ENCODE data around the gene RSRC1.

The RSRC1 gene

GRCh38 chr3:158100681-158101080, 9.2 kb upstream of the RSRC1 start:
- TF ChIP-seq CTCF (IDR thresholded peaks at IDR 0.05; ENCODE audit: low read depth, low read length, missing control alignments) = no peak
- DNase-seq (ENCODE audit: low read depth) = no peak
- no peak overlapping the region for H3K4me3 ChIP-seq (ENCODE audit: low read depth, low read length)

- no peak for TF ChIP-seq CTCF (IDR thresholded peaks at IDR 0.05; ENCODE audit: low read depth, low read length, missing control alignments)
- no peak overlapping the region for H3K4me3 ChIP-seq (ENCODE audit: low read depth, low read length)
- no peak for DNase-seq (ENCODE audit: low read depth)
These were observed 8.3 kb upstream of the RSRC1 start for GRCh38 chr3:158101335-158102241.

GRCh38 chr3:158102242-158103080, 7.4 kb upstream of the RSRC1 start:
- no peak for TF ChIP-seq CTCF (IDR thresholded peaks at IDR 0.05; ENCODE audit: low read depth, low read length, missing control alignments)
- DNase-seq (ENCODE audit: low read depth) = no peak
- no peak overlapping the region for H3K4me3 ChIP-seq (ENCODE audit: low read depth, low read length)

GRCh38 chr3:158103081-158103886, 6.6 kb upstream of the RSRC1 start:
- no peak for TF ChIP-seq CTCF (IDR thresholded peaks at IDR 0.05; ENCODE audit: low read depth, low read length, missing control alignments)
- no peak overlapping the region for H3K4me3 ChIP-seq (ENCODE audit: low read depth, low read length)
- no peak for DNase-seq (ENCODE audit: low read depth)

- no peak for DNase-seq (ENCODE audit: low read depth)
- no peak for TF ChIP-seq CTCF (IDR thresholded peaks at IDR 0.05; ENCODE audit: low read depth, low read length, missing control alignments)
- no peak overlapping the region for H3K4me3 ChIP-seq (ENCODE audit: low read depth, low read length)
These were observed 6.0 kb upstream of the RSRC1 start for GRCh38 chr3:158103887-158104327.

- no peak overlapping the region for H3K4me3 ChIP-seq (ENCODE audit: low read depth, low read length)
- TF ChIP-seq CTCF (IDR thresholded peaks at IDR 0.05; ENCODE audit: low read depth, low read length, missing control alignments) = no peak
- DNase-seq (ENCODE audit: low read depth) = no peak
These were observed 5.4 kb upstream of the RSRC1 start for GRCh38 chr3:158104431-158104921.

All from GM12864 (cell line).